Colonic mucosa (tissue), 4 donors: ENCODE data around the gene SLC12A9. TPM values are rescaled to one million over a fixed set of nuclear protein-coding genes. Genes with fewer than 3 reads are reported as not detected.

Experiments
- DNase-seq: peaks from one replicate; pipeline ENCODE4 v3.0.0-alpha.2; 2020
- H3K27ac ChIP-seq: fragments of 200-600 bp; one replicate; pipeline ENCODE4 v1.8.0; 2021
- H3K27me3 ChIP-seq: fragments of 200-600 bp; one replicate; pipeline ENCODE4 v1.8.0; 2021
- H3K36me3 ChIP-seq: fragments of 200-600 bp; one replicate; pipeline ENCODE4 v1.8.0; 2021
- H3K4me1 ChIP-seq: fragments of 200-600 bp; one replicate; pipeline ENCODE4 v1.8.0; 2021; ENCODE audit warnings: mild to moderate bottlenecking
- H3K4me3 ChIP-seq: fragments of 200-600 bp; one replicate; pipeline ENCODE4 v1.8.0; 2021
- H3K9ac ChIP-seq, 2 donors: one replicate each; pipeline ENCODE4 v1.7.0; 2013; ENCODE audit warnings: control low read depth in 2 of 2, low read depth in 2 of 2, low read length in 2 of 2
- H3K9me3 ChIP-seq: fragments of 200-600 bp; one replicate; pipeline ENCODE4 v1.8.0; 2021
- intact Hi-C: fragments of 100-400 bp; cut with DNase I; formaldehyde crosslinking; loops from one replicate; pipeline ENCODE4 v1.14.1; 2022
- total RNA-seq, 2 donors: library from RNA; stranded (reverse); fragmentation: NEBNext Ultra II Directional in 1 of 2; extraction: Animal tissue kit (Norgen Biotek cat#: 25700) in 1 of 2; gene quantifications; one replicate each; pipeline ENCODE4 v1.2.1, GENCODE V29; 2021
- TF ChIP-seq, protein P1 (sequence below): fragments of 200-600 bp; IDR thresholded peaks from one replicate; pipeline ENCODE4 v1.8.0; 2022; ENCODE audit warnings: antibody characterized with exemption, mild to moderate bottlenecking
- donor health status: healthy.
- donor health status: DM: no; HTN: no; CAD: no.
- donor health status: DM: no; HTN: no; CAD: no.

Gene SLC12A9
- total RNA-seq, 2 donors from 2014 or later, result 24.1 to 35.9 TPM

DNA sequence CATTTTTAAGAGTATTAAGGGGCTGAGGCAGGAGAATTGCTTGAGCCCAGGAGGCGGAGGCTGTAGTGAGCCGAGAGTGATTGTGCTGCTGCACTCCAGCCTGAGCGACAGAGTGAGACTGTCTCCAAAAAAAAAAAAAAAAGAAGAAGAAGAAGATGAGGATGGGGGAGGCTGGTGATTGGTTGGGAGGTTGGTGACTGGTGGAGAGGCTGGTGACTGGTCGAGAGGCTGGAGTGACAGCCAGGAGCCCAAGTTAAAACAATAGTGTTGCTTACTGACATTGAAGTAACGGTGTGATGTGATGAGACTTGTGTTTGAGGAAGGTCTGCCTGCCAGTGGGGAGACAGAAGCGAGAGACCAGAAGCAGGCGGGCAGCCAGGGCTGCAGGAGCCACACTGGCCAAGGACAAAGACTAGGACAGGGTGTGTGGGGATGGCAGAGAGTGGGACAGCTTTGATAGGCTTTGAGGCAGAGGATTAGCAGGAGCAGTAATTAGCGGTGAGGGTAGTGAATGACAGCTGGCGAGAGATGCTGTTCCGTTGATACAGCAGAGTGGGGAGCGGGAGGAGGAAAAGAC lies 27.3 kb downstream of the SLC12A9 start:
- Histone ChIP-seq H3K27me3 (no peaks in the 10 kb centered on the region), H3K27ac (no peak overlapping the region), H3K9me3 (no peaks in the 10 kb centered on the region), H3K9ac (no peak overlapping the region), H3K4me1 (peaks cover 12% of the 10 kb centered on the region), H3K36me3 (peaks cover 18% of the 10 kb centered on the region), H3K4me3 (no peak overlapping the region)
- intact Hi-C loops, result no loop called here
- TF ChIP-seq, protein P1, sequence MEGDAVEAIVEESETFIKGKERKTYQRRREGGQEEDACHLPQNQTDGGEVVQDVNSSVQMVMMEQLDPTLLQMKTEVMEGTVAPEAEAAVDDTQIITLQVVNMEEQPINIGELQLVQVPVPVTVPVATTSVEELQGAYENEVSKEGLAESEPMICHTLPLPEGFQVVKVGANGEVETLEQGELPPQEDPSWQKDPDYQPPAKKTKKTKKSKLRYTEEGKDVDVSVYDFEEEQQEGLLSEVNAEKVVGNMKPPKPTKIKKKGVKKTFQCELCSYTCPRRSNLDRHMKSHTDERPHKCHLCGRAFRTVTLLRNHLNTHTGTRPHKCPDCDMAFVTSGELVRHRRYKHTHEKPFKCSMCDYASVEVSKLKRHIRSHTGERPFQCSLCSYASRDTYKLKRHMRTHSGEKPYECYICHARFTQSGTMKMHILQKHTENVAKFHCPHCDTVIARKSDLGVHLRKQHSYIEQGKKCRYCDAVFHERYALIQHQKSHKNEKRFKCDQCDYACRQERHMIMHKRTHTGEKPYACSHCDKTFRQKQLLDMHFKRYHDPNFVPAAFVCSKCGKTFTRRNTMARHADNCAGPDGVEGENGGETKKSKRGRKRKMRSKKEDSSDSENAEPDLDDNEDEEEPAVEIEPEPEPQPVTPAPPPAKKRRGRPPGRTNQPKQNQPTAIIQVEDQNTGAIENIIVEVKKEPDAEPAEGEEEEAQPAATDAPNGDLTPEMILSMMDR, result no peak
- no peak for DNase-seq

DNA sequence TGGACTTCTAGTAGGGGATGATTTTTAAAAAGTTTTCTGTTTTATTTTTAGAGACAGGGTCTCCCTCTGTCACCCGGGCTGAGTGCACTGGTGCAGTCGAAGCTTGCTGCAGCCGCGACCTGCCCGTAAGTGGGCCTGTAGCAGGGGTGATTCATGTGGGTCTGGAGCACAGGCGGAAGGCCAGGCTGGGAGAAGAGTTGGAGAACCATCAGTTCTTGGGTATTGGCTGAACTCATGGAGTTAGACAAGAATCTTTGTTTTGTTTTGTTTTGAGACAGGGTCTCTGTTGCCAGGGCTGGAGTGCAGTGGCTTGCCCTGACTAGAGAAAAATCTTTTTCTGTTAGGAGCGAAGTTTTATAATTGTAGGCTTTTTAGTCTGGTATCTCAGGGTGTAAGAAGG lies 28.1 kb downstream of the SLC12A9 start:
- no peak for DNase-seq
- intact Hi-C loops, result no loop called here

GRCh38 chr7:100881136-100881535 lies 28.6 kb downstream of the SLC12A9 start:
- H3K4me3 ChIP-seq, result no peak overlapping the region
- no peaks in the 10 kb centered on the region for H3K9me3 ChIP-seq
- intact Hi-C loops, result no loop called here
- no peak overlapping the region for H3K9ac ChIP-seq
- no peak overlapping the region for H3K27ac ChIP-seq
- H3K4me1 ChIP-seq, result peaks cover 8% of the 10 kb centered on the region
- no peaks in the 10 kb centered on the region for H3K27me3 ChIP-seq
- TF ChIP-seq, protein P1, result no peak
- DNase-seq, result no peak
- peaks cover 20% of the 10 kb centered on the region for H3K36me3 ChIP-seq

More for the DNA sequence above, 28.1 kb downstream of the SLC12A9 start:
- Histone ChIP-seq H3K4me1 (peaks cover 12% of the 10 kb centered on the region), H3K4me3 (no peak overlapping the region), H3K27ac (no peak overlapping the region), H3K9me3 (no peaks in the 10 kb centered on the region), H3K27me3 (no peaks in the 10 kb centered on the region), H3K36me3 (peaks cover 18% of the 10 kb centered on the region), H3K9ac (no peak overlapping the region)
- TF ChIP-seq, protein P1, result no peak

GRCh38 chr7:100882201-100882600 lies 29.7 kb downstream of the SLC12A9 start:
- Histone ChIP-seq H3K27me3 (no peaks in the 10 kb centered on the region), H3K9me3 (no peaks in the 10 kb centered on the region), H3K4me1 (peaks cover 1% of the 10 kb centered on the region), H3K36me3 (peaks cover 31% of the 10 kb centered on the region), H3K4me3 (no peak overlapping the region), H3K27ac (no peak overlapping the region), H3K9ac (no peak overlapping the region)
- intact Hi-C loops, result no loop called here
- TF ChIP-seq, protein P1, result no peak
- DNase-seq, result no peak

- no peaks in the 10 kb centered on the region for H3K27me3 ChIP-seq
- no peak overlapping the region for H3K27ac ChIP-seq
- peaks cover 31% of the 10 kb centered on the region for H3K36me3 ChIP-seq
- no peak for DNase-seq
- no peak overlapping the region for H3K4me3 ChIP-seq
- no peak overlapping the region for H3K9ac ChIP-seq
- TF ChIP-seq, protein P1, result no peak
- H3K4me1 ChIP-seq, result peaks cover 4% of the 10 kb centered on the region
- H3K9me3 ChIP-seq, result no peaks in the 10 kb centered on the region
- intact Hi-C loops, result no loop called here
Measured at GRCh38 chr7:100882785-100883526, 30.4 kb downstream of the SLC12A9 start.
